Loucy (cell line): ENCODE data around the gene TOX3.

Experiments
- H2AFZ ChIP-seq: fragments of 200-600 bp; sonication (generic); 2 replicates; pipeline ENCODE4 v1.6.0; 2016; ENCODE audit warnings: antibody characterized with exemption, mild to moderate bottlenecking, low read length, moderate library complexity
- H3F3A ChIP-seq: fragments of 200-600 bp; 2 replicates; pipeline ENCODE4 v1.6.0; 2016; ENCODE audit warnings: antibody characterized with exemption, low read depth, mild to moderate bottlenecking
- H3K27me3 ChIP-seq: fragments of 200-600 bp; sonication (generic); 2 replicates; pipeline ENCODE4 v1.6.1; 2014; ENCODE audit warnings: low read length, mild to moderate bottlenecking; ENCODE audit not compliant: insufficient read depth, poor library complexity, severe bottlenecking
- H3K36me3 ChIP-seq: fragments of 200-600 bp; sonication (generic); 2 replicates; pipeline ENCODE4 v1.6.1; 2016; ENCODE audit warnings: low read length; ENCODE audit not compliant: insufficient read depth
- H3K4me1 ChIP-seq: fragments of 200-600 bp; sonication (generic); 2 replicates; pipeline ENCODE4 v1.5.1; 2014; ENCODE audit warnings: low read length, mild to moderate bottlenecking; ENCODE audit not compliant: insufficient read depth, poor library complexity, severe bottlenecking
- H3K4me2 ChIP-seq: fragments of 200-600 bp; sonication (generic); 2 replicates; pipeline ENCODE4 v1.6.0; 2014; ENCODE audit warnings: antibody characterized with exemption, low read length, low read depth, mild to moderate bottlenecking; ENCODE audit not compliant: poor library complexity, severe bottlenecking
- H3K4me3 ChIP-seq: fragments of 200-600 bp; sonication (generic); 2 replicates; pipeline ENCODE4 v1.5.1; 2014; ENCODE audit warnings: low read length, mild to moderate bottlenecking, mixed read lengths; ENCODE audit not compliant: poor library complexity, severe bottlenecking
- H3K79me2 ChIP-seq: fragments of 200-600 bp; sonication (generic); 2 replicates; pipeline ENCODE4 v1.6.1; 2014; ENCODE audit warnings: low read length; ENCODE audit not compliant: insufficient read depth
- H3K9ac ChIP-seq: fragments of 200-600 bp; sonication (generic); 2 replicates; pipeline ENCODE4 v1.6.0; 2014; ENCODE audit warnings: mild to moderate bottlenecking, low read depth, low read length, moderate library complexity; ENCODE audit not compliant: poor library complexity, severe bottlenecking
- H3K9me2 ChIP-seq: fragments of 200-600 bp; sonication (generic); replicated peaks from 2 replicates; pipeline ENCODE4 v1.6.1; 2016; ENCODE audit warnings: low read depth, low read length, mixed read lengths
- H3K9me3 ChIP-seq: fragments of 200-600 bp; sonication (generic); 2 replicates; pipeline ENCODE4 v1.6.1; 2014; ENCODE audit warnings: mild to moderate bottlenecking, antibody characterized with exemption, low read length, low read depth; ENCODE audit not compliant: insufficient read depth
- H4K20me1 ChIP-seq: fragments of 200-600 bp; sonication (generic); 2 replicates; pipeline ENCODE4 v1.6.0; 2014; ENCODE audit warnings: antibody characterized with exemption, low read length, mild to moderate bottlenecking; ENCODE audit not compliant: insufficient read depth, poor library complexity, severe bottlenecking
- EZH2phosphoT487 ChIP-seq: fragments of 200-600 bp; IDR thresholded peaks from 2 replicates; pipeline ENCODE4 v1.6.1; 2018; ENCODE audit warnings: antibody characterized with exemption, mild to moderate bottlenecking, moderate library complexity, borderline replicate concordance
- TF ChIP-seq, protein P1 (sequence below): fragments of 200-600 bp; sonication (generic); conservative IDR thresholded peaks from 2 replicates; pipeline ENCODE4 v1.5.1; 2014; ENCODE audit warnings: mild to moderate bottlenecking, antibody characterized with exemption, low read length

The TOX3 gene

DNA sequence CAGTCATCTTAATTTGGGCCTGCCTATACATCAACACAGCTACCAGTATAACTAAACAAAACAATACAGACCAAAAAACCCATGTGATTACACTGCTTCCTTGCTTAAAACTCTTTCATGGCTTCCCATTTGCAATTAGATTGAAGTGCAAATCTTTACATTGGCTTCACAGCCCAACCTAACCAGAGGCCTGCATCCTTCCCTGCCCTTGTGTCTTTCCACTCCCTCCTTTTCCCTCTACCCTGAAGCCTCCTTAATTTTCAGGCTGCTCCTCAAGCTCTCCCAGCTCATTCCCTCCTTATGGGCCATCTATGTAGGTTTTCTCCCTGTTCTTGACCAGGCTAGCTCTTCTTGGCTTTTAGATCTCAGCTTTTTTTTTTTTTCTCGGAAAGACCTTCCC is 147.8 kb downstream of the TOX3 start:
- H4K20me1 ChIP-seq = no peaks in the 10 kb centered on the region
- no peak overlapping the region for H3K4me2 ChIP-seq
- no peaks in the 10 kb centered on the region for H3K9me2 ChIP-seq
- no peaks in the 10 kb centered on the region for H3K79me2 ChIP-seq
- no peak overlapping the region for H2AFZ ChIP-seq
- no peaks in the 10 kb centered on the region for H3F3A ChIP-seq
- H3K27me3 ChIP-seq = no peaks in the 10 kb centered on the region
- H3K4me1 ChIP-seq = no peaks in the 10 kb centered on the region
- H3K36me3 ChIP-seq = no peaks in the 10 kb centered on the region
- no peak overlapping the region for H3K4me3 ChIP-seq
- no peak overlapping the region for H3K9ac ChIP-seq
- no peaks in the 10 kb centered on the region for H3K9me3 ChIP-seq
- no peak for TF ChIP-seq EZH2phosphoT487
- TF ChIP-seq, protein P1, sequence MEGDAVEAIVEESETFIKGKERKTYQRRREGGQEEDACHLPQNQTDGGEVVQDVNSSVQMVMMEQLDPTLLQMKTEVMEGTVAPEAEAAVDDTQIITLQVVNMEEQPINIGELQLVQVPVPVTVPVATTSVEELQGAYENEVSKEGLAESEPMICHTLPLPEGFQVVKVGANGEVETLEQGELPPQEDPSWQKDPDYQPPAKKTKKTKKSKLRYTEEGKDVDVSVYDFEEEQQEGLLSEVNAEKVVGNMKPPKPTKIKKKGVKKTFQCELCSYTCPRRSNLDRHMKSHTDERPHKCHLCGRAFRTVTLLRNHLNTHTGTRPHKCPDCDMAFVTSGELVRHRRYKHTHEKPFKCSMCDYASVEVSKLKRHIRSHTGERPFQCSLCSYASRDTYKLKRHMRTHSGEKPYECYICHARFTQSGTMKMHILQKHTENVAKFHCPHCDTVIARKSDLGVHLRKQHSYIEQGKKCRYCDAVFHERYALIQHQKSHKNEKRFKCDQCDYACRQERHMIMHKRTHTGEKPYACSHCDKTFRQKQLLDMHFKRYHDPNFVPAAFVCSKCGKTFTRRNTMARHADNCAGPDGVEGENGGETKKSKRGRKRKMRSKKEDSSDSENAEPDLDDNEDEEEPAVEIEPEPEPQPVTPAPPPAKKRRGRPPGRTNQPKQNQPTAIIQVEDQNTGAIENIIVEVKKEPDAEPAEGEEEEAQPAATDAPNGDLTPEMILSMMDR = no peak

DNA sequence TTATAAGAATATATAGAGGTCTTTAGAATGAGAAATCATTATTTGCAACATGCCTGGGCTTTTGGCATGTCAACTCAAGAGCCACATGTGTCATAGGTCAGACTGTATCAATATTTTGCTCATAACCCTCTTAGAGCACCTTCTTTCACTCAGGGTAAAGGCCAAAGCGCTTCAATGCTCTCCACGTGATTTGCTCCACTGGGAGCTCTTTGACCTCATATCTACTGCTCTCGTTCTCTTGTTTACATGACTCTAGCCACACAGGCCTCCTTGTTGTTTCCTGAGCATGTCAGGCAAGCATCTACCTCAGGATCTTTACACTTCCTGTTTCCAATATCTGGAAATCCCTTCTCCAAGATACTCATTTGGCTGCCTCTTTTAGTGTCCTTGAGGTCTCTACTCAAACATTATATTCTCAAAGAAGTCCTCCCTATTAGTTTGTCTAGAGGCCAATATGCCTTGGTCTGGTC is 148.4 kb downstream of the TOX3 start:
- no peak overlapping the region for H3K4me3 ChIP-seq
- no peak overlapping the region for H3K9ac ChIP-seq
- no peaks in the 10 kb centered on the region for H4K20me1 ChIP-seq

DNA sequence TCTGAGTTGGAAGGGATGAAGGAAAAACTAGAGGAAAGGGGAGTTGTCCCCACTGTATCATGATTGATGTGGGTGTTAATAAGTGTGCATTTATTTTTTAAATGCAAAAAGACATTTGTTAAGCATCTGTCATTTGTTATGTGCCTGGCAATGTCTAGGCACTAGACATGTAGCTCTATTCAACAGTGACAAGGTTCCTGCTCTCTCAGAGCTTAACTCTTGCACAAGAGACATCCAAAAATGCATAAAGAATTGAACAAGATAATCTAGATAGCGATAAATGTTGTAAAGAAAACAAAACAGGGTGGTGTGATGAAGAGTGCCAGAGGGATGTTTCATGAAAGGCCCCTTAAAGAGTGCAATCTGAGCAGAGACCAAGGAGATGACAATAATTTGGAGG is 148.9 kb downstream of the TOX3 start:
- Histone ChIP-seq H2AFZ (no peak overlapping the region), H3K4me1 (no peaks in the 10 kb centered on the region), H3K9me2 (no peaks in the 10 kb centered on the region), H3K9ac (no peak overlapping the region), H3K4me3 (no peak overlapping the region), H3F3A (no peaks in the 10 kb centered on the region), H3K4me2 (no peak overlapping the region), H4K20me1 (no peaks in the 10 kb centered on the region), H3K79me2 (no peaks in the 10 kb centered on the region), H3K9me3 (no peaks in the 10 kb centered on the region), H3K27me3 (no peaks in the 10 kb centered on the region), H3K36me3 (no peaks in the 10 kb centered on the region)
- TF ChIP-seq EZH2phosphoT487 = no peak
- TF ChIP-seq, protein P1 = no peak

More for the DNA sequence above, 148.4 kb downstream of the TOX3 start:
- Histone ChIP-seq H3F3A (no peaks in the 10 kb centered on the region), H2AFZ (no peak overlapping the region), H3K36me3 (no peaks in the 10 kb centered on the region), H3K79me2 (no peaks in the 10 kb centered on the region), H3K9me3 (no peaks in the 10 kb centered on the region), H3K4me2 (no peak overlapping the region), H3K27me3 (no peaks in the 10 kb centered on the region), H3K4me1 (no peaks in the 10 kb centered on the region), H3K9me2 (no peaks in the 10 kb centered on the region)
- TF ChIP-seq, protein P1 = no peak
- no peak for TF ChIP-seq EZH2phosphoT487
